Adrenal gland (tissue), 5 donors: Measurements from ENCODE around the gene RNF130.

Experiments used
- CTCF ChIP-seq, 6 experiments: fragments of 450-650 bp in 4 of 6; fragments of 200-600 bp in 2 of 6; sonication (generic) in 1 of 6; IDR thresholded peaks; 1 replicate in 5 of 6; 2 replicates in 1 of 6; pipeline versions ENCODE4 v1.5.1 to v1.8.0; 2016 to 2021; ENCODE audit warnings: antibody characterized with exemption in 6 of 6, mild to moderate bottlenecking in 2 of 6, moderate library complexity in 1 of 6
- POLR2A ChIP-seq, 2 donors: fragments of 450-650 bp; IDR thresholded peaks; one replicate each; pipeline ENCODE4 v1.6.1; 2017; ENCODE audit warnings: antibody characterized with exemption in 2 of 2, mild to moderate bottlenecking in 2 of 2, moderate library complexity in 1 of 2
- donor health status: DM: no; HTN: no; CAD: no.

GRCh38 chr5:180097163-180097894 lies 25.8 kb upstream of the RNF130 start:
- TF ChIP-seq CTCF (IDR thresholded peaks at IDR 0.05): no peak
- TF ChIP-seq POLR2A (IDR thresholded peaks at IDR 0.05): no peak
